ENCODE measurements around the gene AP2A2. TPM values are rescaled to one million over a fixed set of nuclear protein-coding genes. Genes with fewer than 3 reads are reported as not detected.

Gene AP2A2
- polyA plus RNA-seq, 3 donors = 5.7 to 61.0 (median 8.2) TPM

DNA sequence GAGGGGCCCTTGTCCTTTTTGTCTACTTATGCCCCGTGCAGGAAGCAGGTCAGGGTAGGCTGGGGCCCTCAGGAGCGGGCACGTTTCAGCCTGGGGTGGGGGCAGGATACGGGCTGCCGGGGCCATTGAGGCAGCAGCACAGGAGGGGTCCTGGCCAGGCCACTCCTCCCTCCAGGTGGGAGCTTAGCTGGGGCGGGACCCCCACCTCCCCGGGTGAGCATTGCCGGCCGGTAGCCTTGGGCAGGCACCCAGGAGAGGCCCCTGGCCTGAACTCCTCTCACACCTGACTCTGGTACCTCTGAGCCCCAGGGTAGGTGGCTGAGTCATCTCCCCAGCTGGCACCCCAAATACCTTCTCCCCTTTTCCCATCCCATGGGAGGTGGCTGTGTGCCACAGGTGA is 115.8 kb downstream of the AP2A2 start:
- Histone ChIP-seq H3K9me3 (replicated peaks in 1 of 2; ENCODE audit: control insufficient read depth in 1 of 2, insufficient read depth in 1 of 2, low read length in 2 of 2) (no peaks in the 10 kb centered on the region), H2AFZ (ENCODE audit: insufficient read depth, low read depth, low read length, poor library complexity, severe bottlenecking) (no peak overlapping the region), H3K27ac (ENCODE audit: low read depth in 1 of 2, low read length in 2 of 2) (no peak overlapping the region), H3K27me3 (ENCODE audit: control insufficient read depth in 2 of 2, insufficient read depth in 2 of 2, low read length in 2 of 2) (no peaks in the 10 kb centered on the region), H3K9ac (ENCODE audit: insufficient read depth, low read length, poor library complexity, severe bottlenecking) (no peak overlapping the region), H3K79me2 (ENCODE audit: insufficient read depth, low read length) (no peaks in the 10 kb centered on the region), H3K4me1 (ENCODE audit: control insufficient read depth in 1 of 2, insufficient read depth in 2 of 2, low read length in 2 of 2) (no peaks in the 10 kb centered on the region), H3K4me3 (replicated peaks in 1 of 3; ENCODE audit: low read depth in 2 of 3, low read length in 3 of 3) (no peak overlapping the region), H3K4me2 (replicated peaks; ENCODE audit: extremely low read depth, low read length, poor library complexity, severe bottlenecking) (no peak overlapping the region), H3K36me3 (replicated peaks in 1 of 2; ENCODE audit: control insufficient read depth in 1 of 2, insufficient read depth in 2 of 2, low read length in 2 of 2) (no peaks in the 10 kb centered on the region), H4K20me1 (ENCODE audit: insufficient read depth, low read length) (no peaks in the 10 kb centered on the region)
- DNase-seq = no peak
- 85% methylated on average over 7 of the region's 9 CpGs for WGBS (ENCODE audit: insufficient coverage)
- Mint-ChIP-seq H3K27me3 (ENCODE audit: low read depth in 3 of 3) (peaks cover 6 to 11% (median 8%) of the 10 kb centered on the region in 3 donors), H3K4me1 (no peaks in the 10 kb centered on the region), H3K27ac (no peak overlapping the region), H3K4me3 (no peak overlapping the region), H3K9me3 (peaks cover 0 to 4% (median 0%) of the 10 kb centered on the region in 7 donors), H3K36me3 (no peaks in the 10 kb centered on the region)
- intact Hi-C loops (cut with micrococcal nuclease) = no loop called here
- TF ChIP-seq, protein P1, sequence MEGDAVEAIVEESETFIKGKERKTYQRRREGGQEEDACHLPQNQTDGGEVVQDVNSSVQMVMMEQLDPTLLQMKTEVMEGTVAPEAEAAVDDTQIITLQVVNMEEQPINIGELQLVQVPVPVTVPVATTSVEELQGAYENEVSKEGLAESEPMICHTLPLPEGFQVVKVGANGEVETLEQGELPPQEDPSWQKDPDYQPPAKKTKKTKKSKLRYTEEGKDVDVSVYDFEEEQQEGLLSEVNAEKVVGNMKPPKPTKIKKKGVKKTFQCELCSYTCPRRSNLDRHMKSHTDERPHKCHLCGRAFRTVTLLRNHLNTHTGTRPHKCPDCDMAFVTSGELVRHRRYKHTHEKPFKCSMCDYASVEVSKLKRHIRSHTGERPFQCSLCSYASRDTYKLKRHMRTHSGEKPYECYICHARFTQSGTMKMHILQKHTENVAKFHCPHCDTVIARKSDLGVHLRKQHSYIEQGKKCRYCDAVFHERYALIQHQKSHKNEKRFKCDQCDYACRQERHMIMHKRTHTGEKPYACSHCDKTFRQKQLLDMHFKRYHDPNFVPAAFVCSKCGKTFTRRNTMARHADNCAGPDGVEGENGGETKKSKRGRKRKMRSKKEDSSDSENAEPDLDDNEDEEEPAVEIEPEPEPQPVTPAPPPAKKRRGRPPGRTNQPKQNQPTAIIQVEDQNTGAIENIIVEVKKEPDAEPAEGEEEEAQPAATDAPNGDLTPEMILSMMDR (IDR thresholded peaks at IDR 0.05) = no peak

DNA sequence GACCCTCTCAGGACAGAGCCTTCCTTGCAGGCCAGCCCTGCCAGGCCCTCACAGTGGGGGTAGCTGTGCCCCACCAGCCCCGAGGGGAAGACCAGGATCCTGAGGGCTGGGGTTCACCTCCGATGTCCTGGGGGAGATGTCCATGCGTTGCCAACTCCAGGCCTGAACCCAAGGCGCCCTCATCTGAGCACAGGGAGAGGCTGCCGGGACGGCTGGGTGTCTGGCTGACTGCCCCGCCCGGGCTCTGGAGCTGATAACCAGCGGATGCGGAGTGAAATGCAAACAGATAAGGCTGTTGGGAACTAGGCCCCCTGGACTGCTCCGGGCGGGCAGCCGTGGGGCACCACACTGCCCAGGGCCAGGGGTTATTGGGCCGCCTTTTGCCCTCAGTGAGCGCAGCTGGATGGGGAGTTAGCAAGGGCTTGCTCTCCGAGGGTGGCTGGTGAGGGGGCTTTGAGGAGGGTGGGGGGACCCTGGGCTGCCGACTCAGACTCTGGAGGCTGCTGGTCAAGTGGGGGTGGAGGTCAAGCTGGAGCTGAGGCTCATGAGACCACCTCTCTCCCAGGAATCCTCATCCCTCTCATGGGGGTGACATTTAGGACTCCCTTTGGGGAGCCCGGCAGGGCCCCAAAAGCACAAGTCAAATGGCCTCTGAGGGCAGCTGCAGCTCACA is 116.4 kb downstream of the AP2A2 start:
- WGBS (ENCODE audit: insufficient coverage) = 91% methylated on average over 14 of the region's 18 CpGs
- Histone ChIP-seq H3K4me2 (replicated peaks; ENCODE audit: extremely low read depth, low read length, poor library complexity, severe bottlenecking) (no peak overlapping the region), H3K27ac (ENCODE audit: low read depth in 1 of 2, low read length in 2 of 2) (no peak overlapping the region), H4K20me1 (ENCODE audit: insufficient read depth, low read length) (no peaks in the 10 kb centered on the region), H3K9me3 (replicated peaks in 1 of 2; ENCODE audit: control insufficient read depth in 1 of 2, insufficient read depth in 1 of 2, low read length in 2 of 2) (no peaks in the 10 kb centered on the region), H3K27me3 (ENCODE audit: control insufficient read depth in 2 of 2, insufficient read depth in 2 of 2, low read length in 2 of 2) (no peaks in the 10 kb centered on the region), H3K4me1 (ENCODE audit: control insufficient read depth in 1 of 2, insufficient read depth in 2 of 2, low read length in 2 of 2) (no peaks in the 10 kb centered on the region), H2AFZ (ENCODE audit: insufficient read depth, low read depth, low read length, poor library complexity, severe bottlenecking) (no peak overlapping the region), H3K36me3 (replicated peaks in 1 of 2; ENCODE audit: control insufficient read depth in 1 of 2, insufficient read depth in 2 of 2, low read length in 2 of 2) (no peaks in the 10 kb centered on the region), H3K9ac (ENCODE audit: insufficient read depth, low read length, poor library complexity, severe bottlenecking) (no peak overlapping the region), H3K79me2 (ENCODE audit: insufficient read depth, low read length) (no peaks in the 10 kb centered on the region), H3K4me3 (replicated peaks in 1 of 3; ENCODE audit: low read depth in 2 of 3, low read length in 3 of 3) (no peak overlapping the region)
- H3K4me3 Mint-ChIP-seq = no peak overlapping the region
- H3K36me3 Mint-ChIP-seq = no peaks in the 10 kb centered on the region
- no peak overlapping the region for H3K27ac Mint-ChIP-seq
- TF ChIP-seq, protein P1 (IDR thresholded peaks at IDR 0.05) = no peak
- DNase-seq = no peak
- intact Hi-C loops (cut with micrococcal nuclease) = no loop called here
- H3K9me3 Mint-ChIP-seq = peaks cover 0 to 4% (median 0%) of the 10 kb centered on the region in 7 donors
- no peaks in the 10 kb centered on the region for H3K4me1 Mint-ChIP-seq
- H3K27me3 Mint-ChIP-seq (ENCODE audit: low read depth in 3 of 3) = peaks cover 10 to 11% (median 11%) of the 10 kb centered on the region in 3 donors

Measured in CD14-positive monocyte (primary cell).